Activated T-cell treated with anti-CD3 and anti-CD28 coated beads, Interleukin-2, amount 50 U/mL, for 4 hours (primary cell): ENCODE measurements around the gene ZNF444. TPM values are rescaled to one million over a fixed set of nuclear protein-coding genes. Genes with fewer than 3 reads are reported as not detected.

Source experiments
- ATAC-seq, 2 donors: fragments of 200-7000 bp; cut with Tn5 transposase; one replicate each; pipeline ENCODE4 v1.10.0; 2021
- DNase-seq: peaks from one replicate; pipeline ENCODE4 v3.0.0-alpha.2; 2020
- H3K27me3 Mint-ChIP-seq: one replicate; pipeline ENCODE4 v1.8.0; 2021; ENCODE audit warnings: low read depth, mixed read lengths
- H3K36me3 Mint-ChIP-seq: one replicate; pipeline ENCODE4 v1.8.0; 2022; ENCODE audit warnings: mixed read lengths; ENCODE audit not compliant: insufficient read depth
- H3K4me1 Mint-ChIP-seq: one replicate; pipeline ENCODE4 v1.8.0; 2021; ENCODE audit warnings: low read depth, mixed read lengths
- H3K4me3 Mint-ChIP-seq: one replicate; pipeline ENCODE4 v1.8.0; 2021; ENCODE audit warnings: mild to moderate bottlenecking, moderate library complexity, mixed read lengths
- H3K9me3 Mint-ChIP-seq: one replicate; pipeline ENCODE4 v1.8.0; 2021; ENCODE audit warnings: mixed read lengths
- total RNA-seq, 3 donors: library from RNA; stranded (reverse); gene quantifications; one replicate each; pipeline ENCODE4 v1.2.1, GENCODE V29; 2021

The ZNF444 gene
- total RNA-seq, 3 donors from 2014 or later: 42.0 to 45.5 (median 44.9) TPM

- no peaks in the 10 kb centered on the region for H3K9me3 Mint-ChIP-seq
- no peak for DNase-seq
- H3K36me3 Mint-ChIP-seq: no peaks in the 10 kb centered on the region
- no peak for ATAC-seq
- peaks cover 47% of the 10 kb centered on the region for H3K4me1 Mint-ChIP-seq
- H3K27me3 Mint-ChIP-seq: no peaks in the 10 kb centered on the region
- no peak overlapping the region for H3K4me3 Mint-ChIP-seq
These were observed 27.9 kb upstream of the ZNF444 start for GRCh38 chr19:56113074-56113632.

GRCh38 chr19:56114051-56114777, 26.9 kb upstream of the ZNF444 start:
- Mint-ChIP-seq H3K9me3 (no peaks in the 10 kb centered on the region), H3K4me1 (peaks cover 50% of the 10 kb centered on the region), H3K36me3 (no peaks in the 10 kb centered on the region), H3K27me3 (no peaks in the 10 kb centered on the region), H3K4me3 (no peak overlapping the region)
- DNase-seq (no peak), ATAC-seq (no peak)

DNA sequence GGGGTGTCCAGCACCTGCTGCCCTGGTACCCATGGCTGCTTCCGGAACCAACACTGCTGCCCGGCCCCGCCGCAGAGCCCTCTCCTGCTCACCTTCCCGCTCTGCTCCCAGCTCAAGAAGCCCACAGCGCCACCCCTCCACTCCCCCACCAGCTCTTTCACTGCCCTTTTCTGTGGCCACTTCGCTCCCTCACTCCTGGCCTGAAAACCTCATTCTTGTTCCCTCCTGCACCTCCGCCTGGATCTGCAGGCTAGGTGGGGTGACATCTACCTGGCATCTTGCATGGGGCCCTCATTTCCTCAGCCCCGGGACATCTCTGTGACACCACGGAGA, 26.3 kb upstream of the ZNF444 start:
- DNase-seq (no peak), ATAC-seq (no peak)
- no peaks in the 10 kb centered on the region for H3K9me3 Mint-ChIP-seq
- H3K4me3 Mint-ChIP-seq: peak overlapping the region; percentile 25
- H3K27me3 Mint-ChIP-seq: no peaks in the 10 kb centered on the region
- H3K4me1 Mint-ChIP-seq: peaks cover 55% of the 10 kb centered on the region
- no peaks in the 10 kb centered on the region for H3K36me3 Mint-ChIP-seq

- Mint-ChIP-seq H3K27me3 (no peaks in the 10 kb centered on the region), H3K4me1 (peaks cover 53% of the 10 kb centered on the region), H3K9me3 (no peaks in the 10 kb centered on the region), H3K36me3 (no peaks in the 10 kb centered on the region), H3K4me3 (no peak overlapping the region)
- DNase-seq (no peak), ATAC-seq (no peak)
These were observed 25.6 kb upstream of the ZNF444 start for GRCh38 chr19:56115490-56115889.

DNA sequence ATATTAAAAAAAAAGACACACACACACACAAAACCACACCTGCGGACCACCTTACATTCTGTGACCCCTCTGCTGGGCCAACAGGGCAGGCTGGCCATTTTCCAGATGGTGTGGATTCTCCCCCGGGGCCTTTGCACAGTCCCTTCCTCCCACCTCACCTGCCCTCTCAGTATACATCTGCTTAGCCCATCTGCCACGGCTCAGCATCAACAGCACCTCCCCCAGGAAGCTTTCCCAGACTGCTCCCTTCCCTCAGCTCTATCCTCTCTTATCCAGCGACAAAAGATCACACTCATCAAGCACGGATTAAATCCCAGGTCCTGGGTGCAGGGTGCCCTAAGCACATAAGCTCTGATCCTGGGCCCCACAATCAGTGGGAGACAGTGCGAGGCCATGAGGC, 24.5 kb upstream of the ZNF444 start:
- no peak overlapping the region for H3K4me3 Mint-ChIP-seq
- DNase-seq (no peak), ATAC-seq (no peak)
- H3K4me1 Mint-ChIP-seq: peaks cover 52% of the 10 kb centered on the region
- no peaks in the 10 kb centered on the region for H3K36me3 Mint-ChIP-seq
- H3K9me3 Mint-ChIP-seq: no peaks in the 10 kb centered on the region
- H3K27me3 Mint-ChIP-seq: no peaks in the 10 kb centered on the region

DNA sequence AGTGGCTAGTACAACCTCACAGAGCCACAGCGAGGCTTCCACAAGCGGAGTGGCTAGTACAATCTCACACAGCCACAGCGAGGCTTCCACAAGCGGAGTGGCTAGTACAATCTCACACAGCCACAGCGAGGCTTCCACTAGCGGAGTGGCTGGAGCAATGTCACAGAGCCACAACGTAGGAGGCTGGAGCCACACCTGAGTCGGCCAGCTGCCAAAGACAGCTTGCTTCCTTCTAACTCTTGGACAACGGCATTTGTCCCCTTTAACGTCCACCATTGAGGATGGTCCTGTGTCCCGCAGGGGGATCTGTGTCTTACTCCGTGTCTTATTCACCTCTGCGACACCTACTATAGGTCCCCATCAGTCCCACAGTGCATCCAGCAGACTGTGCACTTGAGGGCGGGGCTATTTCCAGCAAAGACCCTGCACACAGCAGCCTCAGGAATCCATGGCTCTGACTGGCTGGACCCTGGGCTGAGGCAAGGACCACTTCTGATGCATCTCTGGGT, 23.7 kb upstream of the ZNF444 start:
- ATAC-seq (no peak), DNase-seq (no peak)
- H3K9me3 Mint-ChIP-seq: no peaks in the 10 kb centered on the region
- no peaks in the 10 kb centered on the region for H3K36me3 Mint-ChIP-seq
- no peaks in the 10 kb centered on the region for H3K27me3 Mint-ChIP-seq
- peaks cover 53% of the 10 kb centered on the region for H3K4me1 Mint-ChIP-seq
- H3K4me3 Mint-ChIP-seq: no peak overlapping the region

DNA sequence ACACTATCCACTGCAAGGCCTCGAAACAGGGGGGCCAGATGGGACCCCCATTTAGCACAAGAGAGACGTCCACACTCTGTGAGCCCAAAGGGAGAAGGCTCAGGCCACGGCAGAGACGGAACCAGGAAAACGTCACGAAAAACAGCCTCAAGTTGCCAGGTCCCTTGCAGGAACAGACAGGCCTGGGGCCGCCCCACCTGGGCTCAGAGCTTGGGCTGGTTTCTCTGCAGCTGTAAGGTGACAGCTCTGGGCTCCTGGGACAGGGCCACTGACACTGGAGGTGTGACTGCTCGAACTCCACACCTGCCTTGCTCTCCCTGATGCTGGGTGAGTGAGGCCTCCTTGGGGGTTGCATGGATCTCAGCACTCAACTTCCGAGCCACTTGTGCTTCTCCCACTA, 23.2 kb upstream of the ZNF444 start:
- Mint-ChIP-seq H3K27me3 (no peaks in the 10 kb centered on the region), H3K9me3 (no peaks in the 10 kb centered on the region), H3K36me3 (no peaks in the 10 kb centered on the region), H3K4me3 (no peak overlapping the region), H3K4me1 (peaks cover 50% of the 10 kb centered on the region)
- no peak for DNase-seq
- ATAC-seq: no peak

- Mint-ChIP-seq H3K4me1 (peaks cover 46% of the 10 kb centered on the region), H3K36me3 (no peaks in the 10 kb centered on the region), H3K27me3 (no peaks in the 10 kb centered on the region)
These were observed 22.2 kb upstream of the ZNF444 start for GRCh38 chr19:56118666-56119581.

GRCh38 chr19:56119582-56119978, 21.5 kb upstream of the ZNF444 start:
- no peak for DNase-seq
- no peaks in the 10 kb centered on the region for H3K36me3 Mint-ChIP-seq
- ATAC-seq: no peak
- H3K27me3 Mint-ChIP-seq: no peaks in the 10 kb centered on the region
- peak overlapping the region; percentile 87 for H3K4me3 Mint-ChIP-seq
- no peaks in the 10 kb centered on the region for H3K9me3 Mint-ChIP-seq
- H3K4me1 Mint-ChIP-seq: peaks cover 44% of the 10 kb centered on the region

More at GRCh38 chr19:56118666-56119581, 22.2 kb upstream of the ZNF444 start:
- DNase-seq (no peak), ATAC-seq (no peak)
- Mint-ChIP-seq H3K9me3 (no peaks in the 10 kb centered on the region), H3K4me3 (peak overlapping the region; percentile 87)

DNA sequence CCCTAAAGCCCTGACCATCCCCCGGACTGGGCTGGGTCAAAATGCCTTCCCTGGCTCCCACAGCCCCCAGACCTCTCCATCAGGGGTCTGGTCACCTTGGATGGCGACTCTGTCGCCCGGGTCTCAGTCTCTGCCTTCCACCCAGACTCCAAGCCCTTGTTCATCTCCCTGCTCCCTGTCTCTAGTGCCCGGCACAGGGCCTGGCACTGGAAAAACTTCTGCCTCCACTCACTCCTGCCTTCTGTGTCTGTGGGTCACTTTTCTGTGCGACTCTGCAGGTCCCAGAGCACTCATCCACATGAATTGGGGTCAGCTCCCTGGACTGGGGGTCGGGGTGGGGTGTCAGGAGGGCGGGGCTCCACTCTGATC, 21.1 kb upstream of the ZNF444 start:
- ATAC-seq: no peak
- Mint-ChIP-seq H3K4me1 (peaks cover 44% of the 10 kb centered on the region), H3K4me3 (peak overlapping the region; percentile 87), H3K36me3 (no peaks in the 10 kb centered on the region), H3K27me3 (no peaks in the 10 kb centered on the region), H3K9me3 (no peaks in the 10 kb centered on the region)
- DNase-seq: no peak

DNA sequence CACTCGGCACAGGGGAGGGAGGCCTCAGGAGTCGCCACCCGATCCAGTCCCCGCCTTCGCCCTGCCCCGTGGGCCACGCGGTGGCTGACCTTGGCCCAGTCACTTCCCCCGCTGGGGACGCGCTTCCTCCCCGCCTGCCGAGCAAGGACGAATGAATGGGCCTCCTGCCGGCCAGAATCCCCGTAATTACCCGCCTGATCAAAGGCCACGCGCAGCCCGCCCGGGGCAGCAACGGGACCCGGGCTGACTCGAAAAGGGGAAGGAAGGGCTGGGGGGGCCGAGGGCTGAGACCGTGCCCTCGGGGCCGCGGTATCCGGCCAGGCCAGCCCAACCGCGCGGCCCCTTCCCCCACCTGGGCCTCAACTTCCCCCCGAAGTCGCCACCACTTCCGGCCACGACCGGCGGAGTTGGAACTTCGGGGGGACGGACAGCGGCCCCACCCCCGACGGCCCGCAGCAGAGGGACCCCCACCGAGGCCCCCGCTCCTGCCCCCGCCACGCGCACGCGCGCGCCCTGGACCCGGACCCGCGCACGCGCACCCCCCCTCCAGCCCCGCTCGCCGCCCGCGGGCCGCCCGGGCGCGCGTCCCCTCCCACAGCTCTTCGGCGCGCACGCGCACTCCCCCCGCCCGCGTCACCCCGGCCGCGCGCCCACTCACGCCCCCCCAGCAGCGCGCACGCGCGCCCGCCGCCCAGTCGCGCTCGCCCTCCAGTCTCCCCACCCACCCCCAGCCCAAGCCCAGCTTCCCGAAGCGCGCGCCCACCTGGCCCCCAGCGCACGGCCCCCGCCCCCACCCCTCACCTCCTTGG, 20.5 kb upstream of the ZNF444 start:
- peak; percentile 82 for DNase-seq
- peaks cover 44% of the 10 kb centered on the region for H3K4me1 Mint-ChIP-seq
- ATAC-seq: peak; percentile 30 to 32
- no peaks in the 10 kb centered on the region for H3K9me3 Mint-ChIP-seq
- H3K27me3 Mint-ChIP-seq: no peaks in the 10 kb centered on the region
- H3K4me3 Mint-ChIP-seq: peak overlapping the region; percentile 87
- no peaks in the 10 kb centered on the region for H3K36me3 Mint-ChIP-seq

DNA sequence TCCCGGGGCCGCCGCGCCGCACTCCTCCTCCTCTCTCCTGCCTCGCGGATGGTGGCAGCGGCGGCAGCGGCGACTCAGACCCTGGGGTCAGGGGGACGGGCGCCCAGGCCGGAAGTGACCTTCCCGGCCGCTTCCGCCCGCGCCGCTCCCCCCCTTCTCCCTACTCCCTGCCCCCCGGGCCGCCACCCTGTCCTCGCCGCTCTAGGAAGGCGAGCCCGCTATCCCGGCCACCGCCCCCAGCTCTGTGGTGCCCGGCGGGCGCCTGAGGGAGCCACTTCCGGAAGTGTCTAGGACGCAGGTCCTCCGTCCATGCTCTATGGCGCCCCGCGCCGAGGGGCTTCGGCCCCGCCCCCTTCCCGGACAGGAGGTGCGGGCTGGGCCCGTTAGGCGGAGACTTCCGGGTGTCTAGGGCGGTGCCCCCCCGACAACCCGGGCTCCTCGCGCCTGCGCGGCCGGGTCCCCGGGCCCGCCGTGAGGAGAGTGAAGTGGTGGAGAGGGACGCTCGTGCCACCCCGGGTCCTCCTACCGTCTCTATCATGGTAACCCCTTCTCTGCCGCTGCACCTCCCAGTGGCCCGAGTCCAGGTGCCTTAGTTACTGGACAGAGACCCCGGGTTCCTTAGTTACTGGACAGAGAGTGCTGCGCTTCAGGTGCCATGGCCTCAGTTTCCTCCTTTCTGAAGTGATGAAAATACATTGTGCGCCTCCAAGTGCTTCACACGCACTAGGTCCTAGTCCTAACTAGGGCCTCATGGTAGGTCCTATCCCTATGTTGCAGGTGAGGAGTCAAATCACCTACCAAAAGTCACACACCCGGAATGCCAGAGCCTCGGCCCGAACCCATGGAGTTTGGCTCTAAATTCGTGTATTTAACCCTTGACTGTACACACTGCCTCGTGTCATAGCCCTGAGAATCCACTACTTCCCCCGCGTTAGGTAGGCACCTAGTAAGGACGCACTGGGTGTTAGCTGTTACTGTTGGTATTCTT, 19.6 kb upstream of the ZNF444 start, which contains the start of gene ZNF787:
TSS of gene ZNF787 (minus strand) at position 116 of the 988 bp plus-strand sequence. CDS start 18,078 bp downstream, outside the sequence.
- H3K9me3 Mint-ChIP-seq: no peaks in the 10 kb centered on the region
- ATAC-seq (peak; percentile 87 to 90), DNase-seq (peak; percentile 97)
- H3K36me3 Mint-ChIP-seq: no peaks in the 10 kb centered on the region
- H3K27me3 Mint-ChIP-seq: no peaks in the 10 kb centered on the region
- H3K4me1 Mint-ChIP-seq: peaks cover 42% of the 10 kb centered on the region
- peak within 1 kb of the TSS; percentile 87 for H3K4me3 Mint-ChIP-seq
